GM20000 (cell line): ENCODE measurements around the gene CPEB3.

Experiments
- DNase-seq: peaks from one replicate; pipeline ENCODE4 v3.0.0; 2012; ENCODE audit warnings: low spot score
- TF ChIP-seq, protein P1 (sequence below): IDR thresholded peaks from 2 replicates; pipeline ENCODE4 v1.5.1; 2012; ENCODE audit warnings: mild to moderate bottlenecking, control low read depth; ENCODE audit errors: extremely low read depth, missing control alignments

CPEB3 gene

GRCh38 chr10:92207061-92207460 lies 83.8 kb downstream of the CPEB3 start:
- TF ChIP-seq, protein P1, sequence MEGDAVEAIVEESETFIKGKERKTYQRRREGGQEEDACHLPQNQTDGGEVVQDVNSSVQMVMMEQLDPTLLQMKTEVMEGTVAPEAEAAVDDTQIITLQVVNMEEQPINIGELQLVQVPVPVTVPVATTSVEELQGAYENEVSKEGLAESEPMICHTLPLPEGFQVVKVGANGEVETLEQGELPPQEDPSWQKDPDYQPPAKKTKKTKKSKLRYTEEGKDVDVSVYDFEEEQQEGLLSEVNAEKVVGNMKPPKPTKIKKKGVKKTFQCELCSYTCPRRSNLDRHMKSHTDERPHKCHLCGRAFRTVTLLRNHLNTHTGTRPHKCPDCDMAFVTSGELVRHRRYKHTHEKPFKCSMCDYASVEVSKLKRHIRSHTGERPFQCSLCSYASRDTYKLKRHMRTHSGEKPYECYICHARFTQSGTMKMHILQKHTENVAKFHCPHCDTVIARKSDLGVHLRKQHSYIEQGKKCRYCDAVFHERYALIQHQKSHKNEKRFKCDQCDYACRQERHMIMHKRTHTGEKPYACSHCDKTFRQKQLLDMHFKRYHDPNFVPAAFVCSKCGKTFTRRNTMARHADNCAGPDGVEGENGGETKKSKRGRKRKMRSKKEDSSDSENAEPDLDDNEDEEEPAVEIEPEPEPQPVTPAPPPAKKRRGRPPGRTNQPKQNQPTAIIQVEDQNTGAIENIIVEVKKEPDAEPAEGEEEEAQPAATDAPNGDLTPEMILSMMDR: no peak
- no peak for DNase-seq

DNA sequence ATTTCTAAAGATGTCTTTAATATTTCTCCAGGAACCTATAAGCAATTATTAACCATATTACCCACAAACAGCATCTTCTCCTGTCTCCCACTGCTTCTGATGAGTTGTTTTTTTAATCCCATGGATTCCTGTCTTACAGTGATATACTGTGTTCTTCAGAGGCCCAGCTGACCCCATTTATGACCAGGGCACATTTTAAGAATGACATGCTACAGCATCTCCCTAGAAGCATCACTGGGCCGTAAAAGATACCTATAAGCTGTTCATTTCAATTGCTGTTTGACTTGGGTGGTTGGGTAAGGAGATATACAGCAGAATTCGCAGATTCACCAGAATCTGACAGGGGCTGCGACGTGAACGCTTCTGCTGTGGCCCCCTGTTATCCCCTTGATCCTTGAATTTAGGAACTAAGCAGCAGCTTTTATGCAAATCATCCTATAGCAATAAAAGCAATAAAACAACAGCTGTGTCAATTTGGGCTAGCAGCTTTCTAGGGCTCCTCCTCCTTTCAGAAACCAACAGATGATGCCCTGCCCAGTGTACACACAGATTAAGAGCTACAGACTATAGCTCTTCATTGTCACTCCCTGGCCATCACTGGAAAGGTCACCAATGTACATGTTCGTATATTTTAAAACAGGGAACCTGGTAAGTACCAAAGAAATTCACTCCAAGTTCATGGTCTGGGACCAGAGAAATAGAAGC lies 86.8 kb downstream of the CPEB3 start:
- DNase-seq: no peak
- TF ChIP-seq, protein P1: no peak

DNA sequence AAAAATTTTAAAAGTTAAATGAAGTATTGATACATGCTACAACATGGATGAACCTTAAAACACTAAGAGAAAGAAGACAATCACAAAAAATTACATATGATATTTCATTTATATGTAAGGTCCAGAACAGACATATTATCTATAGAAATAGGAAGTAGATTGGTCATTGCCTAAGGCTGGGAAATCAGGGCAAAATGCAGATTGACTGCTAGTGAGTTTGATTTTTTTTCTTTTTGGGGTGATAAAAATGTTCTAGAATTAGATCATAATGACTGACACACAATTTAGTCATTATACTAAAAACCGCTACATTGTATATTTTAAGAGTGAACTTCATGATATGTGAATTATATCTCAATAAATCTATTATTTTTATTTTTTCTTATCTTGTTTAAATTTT lies 88.3 kb downstream of the CPEB3 start:
- no peak for DNase-seq
- TF ChIP-seq, protein P1: no peak

GRCh38 chr10:92200564-92200963 lies 90.3 kb downstream of the CPEB3 start:
- TF ChIP-seq, protein P1: no peak
- no peak for DNase-seq

- no peak for DNase-seq
- TF ChIP-seq, protein P1: no peak
Observed at GRCh38 chr10:92187101-92187500, 103.8 kb downstream of the CPEB3 start.

DNA sequence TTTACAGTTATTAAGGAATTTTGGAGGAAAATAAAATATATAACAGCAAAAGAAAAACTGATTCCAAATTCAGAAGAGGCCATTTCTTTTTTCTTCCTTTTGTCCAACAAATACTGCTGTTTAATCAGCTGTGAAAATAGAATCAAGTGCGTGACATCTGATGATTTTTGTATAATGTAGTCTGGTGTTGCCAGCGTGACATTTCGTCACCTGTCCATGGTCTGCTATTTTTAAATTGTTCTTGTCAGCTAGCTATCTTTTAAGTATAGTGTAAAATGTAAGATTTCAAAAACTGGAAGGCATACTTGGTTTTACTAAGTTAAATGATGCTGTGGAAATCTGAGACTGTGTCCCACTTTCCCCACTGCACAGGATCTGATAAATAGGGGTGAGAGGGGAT lies 105.9 kb downstream of the CPEB3 start:
- no peak for DNase-seq
- TF ChIP-seq, protein P1: no peak

GRCh38 chr10:92183199-92183598 lies 107.7 kb downstream of the CPEB3 start:
- TF ChIP-seq, protein P1: no peak
- no peak for DNase-seq
